ENCODE measurements around the gene PHF1.
A peak's percentile ranks its signal among the peaks of the same experiment; 100 is the strongest.

Gene PHF1

DNA sequence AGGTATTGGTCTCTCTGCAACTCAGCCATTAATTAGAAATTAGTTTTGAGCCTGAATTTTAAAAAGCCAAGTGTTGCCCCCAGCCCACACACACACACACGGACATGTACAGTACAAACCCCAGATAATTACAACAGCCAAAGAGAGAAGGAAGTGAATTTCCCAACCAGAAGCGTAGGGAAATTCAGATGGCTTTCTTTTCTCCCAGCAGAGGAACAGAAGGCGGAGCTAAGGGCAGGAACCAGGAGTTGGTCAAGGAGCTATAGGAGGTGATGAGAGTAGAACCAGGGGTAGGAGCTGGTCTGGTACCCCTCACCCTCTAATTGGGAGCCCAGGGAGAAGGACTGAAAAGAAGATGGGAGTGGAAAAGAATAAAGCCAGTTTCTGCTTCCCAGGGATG lies 39.6 kb downstream of the PHF1 start:
- peaks cover 64% of the 10 kb centered on the region for H3K36me3 ChIP-seq (ENCODE audit: control insufficient read depth, insufficient read depth, low read length)
- H3K27me3 ChIP-seq (ENCODE audit: control insufficient read depth, insufficient read depth, low read length): no peaks in the 10 kb centered on the region
- H3K4me3 ChIP-seq (ENCODE audit: low read depth, low read length): no peak overlapping the region
- no peaks in the 10 kb centered on the region for H3K9me3 ChIP-seq (ENCODE audit: control insufficient read depth, insufficient read depth, low read length)
- H3K27ac ChIP-seq (ENCODE audit: low read depth, low read length): no peak overlapping the region
- 0 out of 2 replicates have a peak, but pooled peaks cover 10% of the 10 kb centered on the region for H3K4me1 ChIP-seq (ENCODE audit: control insufficient read depth, insufficient read depth, low read length)
- no peak overlapping the region for H3K9ac ChIP-seq (ENCODE audit: low read depth, low read length)

DNA sequence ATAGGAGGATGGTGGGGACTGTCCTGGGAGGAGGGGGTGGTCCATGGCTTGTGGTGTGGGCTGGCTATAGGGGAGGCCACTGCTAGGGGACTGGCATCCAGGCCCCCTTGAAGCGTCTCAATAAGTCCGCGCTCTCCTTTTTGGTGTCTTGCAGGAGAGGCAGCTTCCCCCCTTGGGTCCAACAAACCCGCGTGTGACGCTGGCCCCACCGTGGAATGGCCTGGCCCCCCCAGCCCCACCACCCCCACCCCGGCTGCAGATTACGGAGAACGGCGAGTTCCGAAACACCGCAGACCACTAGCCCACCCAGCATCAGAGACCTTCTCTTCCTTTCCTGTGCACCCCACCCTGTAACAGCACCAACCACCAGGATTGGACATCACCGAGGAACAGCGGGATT lies 40.8 kb downstream of the PHF1 start:
- Histone ChIP-seq H3K4me1 (ENCODE audit: control insufficient read depth, insufficient read depth, low read length) (0 out of 2 replicates have a peak, but pooled peaks cover 10% of the 10 kb centered on the region), H3K27me3 (ENCODE audit: control insufficient read depth, insufficient read depth, low read length) (no peaks in the 10 kb centered on the region), H3K27ac (ENCODE audit: low read depth, low read length) (no peak overlapping the region), H3K9me3 (ENCODE audit: control insufficient read depth, insufficient read depth, low read length) (no peaks in the 10 kb centered on the region), H3K4me3 (ENCODE audit: low read depth, low read length) (no peak overlapping the region), H3K36me3 (ENCODE audit: control insufficient read depth, insufficient read depth, low read length) (peaks cover 64% of the 10 kb centered on the region), H3K9ac (ENCODE audit: low read depth, low read length) (no peak overlapping the region)

DNA sequence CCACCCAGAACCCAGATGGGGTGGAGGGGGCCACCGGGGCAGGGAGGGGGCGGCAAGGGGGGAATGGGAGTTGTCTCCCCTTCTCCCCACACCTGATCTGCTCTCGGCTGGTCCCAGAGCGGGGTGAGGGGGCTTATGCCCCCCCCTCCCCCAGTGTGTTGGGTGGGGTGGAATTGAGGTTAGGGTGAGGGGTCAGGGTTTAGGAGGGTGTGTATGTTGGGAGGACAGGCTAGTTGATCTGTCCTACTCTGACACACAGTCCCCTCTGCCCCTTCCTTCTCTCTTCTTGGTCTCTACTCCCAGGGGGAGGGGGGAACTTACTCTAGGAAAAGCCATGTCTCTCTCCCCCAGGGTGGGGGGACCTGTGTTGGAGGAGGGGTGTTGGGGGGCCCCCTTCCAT lies 41.7 kb downstream of the PHF1 start:
- Histone ChIP-seq H3K27ac (ENCODE audit: low read depth, low read length) (no peak overlapping the region), H3K4me1 (ENCODE audit: control insufficient read depth, insufficient read depth, low read length) (0 out of 2 replicates have a peak, but pooled peaks cover 10% of the 10 kb centered on the region), H3K27me3 (ENCODE audit: control insufficient read depth, insufficient read depth, low read length) (no peaks in the 10 kb centered on the region), H3K9ac (ENCODE audit: low read depth, low read length) (no peak overlapping the region), H3K9me3 (ENCODE audit: control insufficient read depth, insufficient read depth, low read length) (no peaks in the 10 kb centered on the region), H3K4me3 (ENCODE audit: low read depth, low read length) (no peak overlapping the region), H3K36me3 (ENCODE audit: control insufficient read depth, insufficient read depth, low read length) (peaks cover 62% of the 10 kb centered on the region)

DNA sequence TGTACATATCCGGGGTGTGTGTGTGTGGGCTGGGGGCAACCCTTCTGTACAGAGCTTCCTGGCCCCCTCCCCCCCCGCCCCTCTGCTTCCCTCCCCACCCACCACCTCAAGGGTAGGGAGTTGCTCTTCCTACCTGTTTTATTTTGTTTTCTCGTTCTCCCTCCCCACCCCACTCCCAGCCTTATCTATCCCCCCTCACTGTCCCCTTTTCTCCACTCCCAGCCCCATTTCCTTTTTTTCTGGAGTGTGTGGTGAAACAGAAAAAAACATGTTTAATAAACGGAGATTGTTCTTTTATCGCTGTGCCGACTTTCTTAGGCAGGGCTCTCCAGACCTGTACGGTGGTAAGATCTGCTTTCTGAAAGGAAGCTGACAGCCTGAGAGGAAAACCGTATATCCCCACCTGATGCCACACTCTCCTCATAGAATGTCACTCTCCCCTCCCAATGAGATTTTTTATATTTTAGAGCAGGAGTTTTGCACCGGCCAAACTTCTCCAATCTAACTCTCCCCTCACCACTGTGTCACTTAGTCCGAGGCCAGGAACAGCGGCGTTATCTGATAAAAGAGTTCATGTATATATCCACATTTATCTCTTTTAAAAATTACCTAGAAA lies 42.7 kb downstream of the PHF1 start:
- no peak overlapping the region for H3K9ac ChIP-seq (ENCODE audit: low read depth, low read length)
- H3K27me3 ChIP-seq (ENCODE audit: control insufficient read depth, insufficient read depth, low read length): no peaks in the 10 kb centered on the region
- H3K9me3 ChIP-seq (ENCODE audit: control insufficient read depth, insufficient read depth, low read length): no peaks in the 10 kb centered on the region
- peaks cover 52% of the 10 kb centered on the region for H3K36me3 ChIP-seq (ENCODE audit: control insufficient read depth, insufficient read depth, low read length)
- H3K27ac ChIP-seq (ENCODE audit: low read depth, low read length): peak overlapping the region; percentile 84
- H3K4me1 ChIP-seq (ENCODE audit: control insufficient read depth, insufficient read depth, low read length): 0 out of 2 replicates have a peak, but pooled peaks cover 10% of the 10 kb centered on the region
- peak overlapping the region; percentile 72 for H3K4me3 ChIP-seq (ENCODE audit: low read depth, low read length)

DNA sequence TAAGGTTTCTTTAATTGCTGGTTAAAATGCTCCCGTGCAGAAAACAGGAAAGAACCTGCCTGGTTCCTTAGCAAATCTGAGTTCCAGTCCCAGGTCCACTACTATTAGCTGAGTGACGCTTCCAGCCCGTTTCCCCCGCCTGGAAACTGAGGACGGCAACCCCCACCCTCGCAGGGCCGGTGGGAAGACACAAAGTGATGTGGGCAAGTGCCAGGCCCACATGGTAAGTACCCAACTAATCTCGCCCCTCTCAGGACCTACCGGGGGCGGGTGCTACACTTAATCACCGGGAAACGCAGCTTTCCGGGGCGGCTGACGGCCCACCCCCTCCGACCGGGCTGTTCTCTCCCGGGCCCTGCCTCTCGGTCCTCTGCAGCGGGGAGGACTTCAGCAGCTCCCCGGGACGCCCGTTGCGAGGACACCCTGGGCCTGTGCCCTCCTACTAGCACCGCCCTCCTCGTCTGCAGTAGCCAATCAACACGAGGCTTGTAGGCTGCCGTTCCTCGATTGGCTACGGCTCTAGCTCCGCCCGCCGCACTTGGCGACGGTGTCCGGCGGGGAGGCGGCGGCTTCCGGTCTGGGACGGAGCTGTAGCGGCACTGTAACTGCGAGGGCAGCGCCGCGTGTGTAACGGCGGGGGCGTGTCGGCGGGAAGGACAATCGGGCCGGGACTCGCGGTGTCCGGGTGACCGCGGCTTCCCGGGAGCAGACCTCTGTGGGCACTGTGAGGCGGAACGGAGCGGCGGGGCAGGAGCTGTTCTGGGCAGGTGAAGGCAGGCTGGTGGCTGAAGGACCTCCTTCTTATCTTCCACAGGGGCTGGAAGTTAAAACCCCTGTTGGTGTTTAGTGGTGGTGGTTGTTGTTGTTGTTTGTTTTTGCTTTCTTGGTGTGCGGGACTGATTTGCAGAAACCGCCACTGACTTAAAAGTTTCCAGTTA lies 43.5 kb downstream of the PHF1 start, which contains the start of gene ZBTB9:
TSS of gene ZBTB9 (plus strand) at position 568 of the 938 bp plus-strand sequence. CDS start 525 bp downstream, outside the sequence.
- Histone ChIP-seq H3K4me3 (ENCODE audit: low read depth, low read length) (peak within 1 kb of the TSS; percentile 72), H3K9me3 (ENCODE audit: control insufficient read depth, insufficient read depth, low read length) (no peaks in the 10 kb centered on the region), H3K27ac (ENCODE audit: low read depth, low read length) (peak within 1 kb of the TSS; percentile 84)

DNA sequence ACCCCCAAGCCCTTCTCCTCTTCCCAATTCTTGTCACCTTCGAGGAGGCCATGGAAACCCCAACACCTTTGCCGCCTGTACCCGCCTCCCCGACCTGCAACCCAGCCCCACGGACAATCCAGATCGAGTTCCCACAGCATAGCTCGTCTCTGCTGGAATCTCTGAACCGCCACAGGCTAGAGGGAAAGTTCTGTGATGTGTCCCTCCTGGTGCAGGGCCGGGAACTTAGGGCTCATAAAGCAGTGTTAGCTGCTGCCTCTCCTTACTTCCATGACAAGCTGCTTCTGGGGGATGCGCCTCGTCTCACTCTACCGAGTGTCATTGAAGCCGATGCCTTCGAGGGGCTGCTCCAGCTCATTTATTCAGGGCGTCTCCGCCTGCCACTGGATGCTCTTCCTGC lies 44.2 kb downstream of the PHF1 start:
- Histone ChIP-seq H3K27ac (ENCODE audit: low read depth, low read length) (no peak overlapping the region), H3K27me3 (ENCODE audit: control insufficient read depth, insufficient read depth, low read length) (no peaks in the 10 kb centered on the region), H3K4me1 (ENCODE audit: control insufficient read depth, insufficient read depth, low read length) (0 out of 2 replicates have a peak, but pooled peaks cover 10% of the 10 kb centered on the region), H3K4me3 (ENCODE audit: low read depth, low read length) (peak overlapping the region; percentile 72), H3K9me3 (ENCODE audit: control insufficient read depth, insufficient read depth, low read length) (no peaks in the 10 kb centered on the region), H3K9ac (ENCODE audit: low read depth, low read length) (peak overlapping the region; percentile 71), H3K36me3 (ENCODE audit: control insufficient read depth, insufficient read depth, low read length) (peaks cover 36% of the 10 kb centered on the region)

More for the DNA sequence above, 43.5 kb downstream of the PHF1 start, which contains the start of gene ZBTB9:
- Histone ChIP-seq H3K4me1 (ENCODE audit: control insufficient read depth, insufficient read depth, low read length) (0 out of 2 replicates have a peak, but pooled peaks cover 10% of the 10 kb centered on the region), H3K9ac (ENCODE audit: low read depth, low read length) (peak within 1 kb of the TSS; percentile 71), H3K27me3 (ENCODE audit: control insufficient read depth, insufficient read depth, low read length) (no peaks in the 10 kb centered on the region), H3K36me3 (ENCODE audit: control insufficient read depth, insufficient read depth, low read length) (peaks cover 44% of the 10 kb centered on the region)

DNA sequence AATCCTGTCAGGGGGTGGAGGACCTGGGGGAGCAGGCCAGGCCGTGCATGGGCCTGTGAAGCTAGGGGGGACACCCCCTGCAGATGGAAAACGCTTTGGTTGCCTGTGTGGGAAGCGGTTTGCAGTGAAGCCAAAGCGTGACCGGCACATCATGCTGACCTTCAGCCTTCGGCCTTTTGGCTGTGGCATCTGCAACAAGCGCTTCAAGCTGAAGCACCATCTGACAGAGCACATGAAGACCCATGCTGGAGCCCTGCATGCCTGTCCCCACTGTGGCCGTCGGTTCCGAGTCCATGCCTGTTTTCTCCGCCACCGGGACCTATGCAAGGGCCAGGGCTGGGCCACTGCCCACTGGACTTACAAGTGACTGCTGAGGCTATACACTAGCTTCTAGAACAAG lies 45.3 kb downstream of the PHF1 start:
- Histone ChIP-seq H3K27me3 (ENCODE audit: control insufficient read depth, insufficient read depth, low read length) (no peaks in the 10 kb centered on the region), H3K27ac (ENCODE audit: low read depth, low read length) (no peak overlapping the region), H3K36me3 (ENCODE audit: control insufficient read depth, insufficient read depth, low read length) (peaks cover 26% of the 10 kb centered on the region), H3K4me3 (ENCODE audit: low read depth, low read length) (no peak overlapping the region), H3K9ac (ENCODE audit: low read depth, low read length) (no peak overlapping the region), H3K9me3 (ENCODE audit: control insufficient read depth, insufficient read depth, low read length) (no peaks in the 10 kb centered on the region), H3K4me1 (ENCODE audit: control insufficient read depth, insufficient read depth, low read length) (0 out of 2 replicates have a peak, but pooled peaks cover 10% of the 10 kb centered on the region)

DNA sequence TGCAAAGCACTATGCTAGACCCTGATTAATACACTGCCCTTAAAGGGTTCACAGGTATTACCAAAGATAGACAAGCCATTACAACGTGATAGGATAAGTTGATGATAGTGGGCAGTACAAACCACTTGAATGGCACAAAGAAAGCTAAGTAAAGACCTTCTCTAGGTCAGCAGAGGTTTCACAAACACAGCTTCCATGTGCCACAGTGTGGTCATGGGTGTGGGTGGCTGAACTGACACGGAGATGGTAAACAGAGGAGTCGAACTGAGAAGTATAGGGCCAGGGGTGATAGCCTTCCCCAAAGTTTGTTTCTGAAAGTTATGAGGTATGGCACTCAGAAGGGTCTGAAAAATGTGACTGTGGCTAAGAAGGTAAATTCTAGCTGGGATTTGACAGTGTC lies 47.9 kb downstream of the PHF1 start:
- Histone ChIP-seq H3K4me1 (ENCODE audit: control insufficient read depth, insufficient read depth, low read length) (0 out of 2 replicates have a peak, but pooled peaks cover 7% of the 10 kb centered on the region), H3K36me3 (ENCODE audit: control insufficient read depth, insufficient read depth, low read length) (peaks cover 22% of the 10 kb centered on the region), H3K27ac (ENCODE audit: low read depth, low read length) (no peak overlapping the region), H3K9ac (ENCODE audit: low read depth, low read length) (no peak overlapping the region), H3K27me3 (ENCODE audit: control insufficient read depth, insufficient read depth, low read length) (no peaks in the 10 kb centered on the region), H3K4me3 (ENCODE audit: low read depth, low read length) (no peak overlapping the region), H3K9me3 (ENCODE audit: control insufficient read depth, insufficient read depth, low read length) (no peaks in the 10 kb centered on the region)

DNA sequence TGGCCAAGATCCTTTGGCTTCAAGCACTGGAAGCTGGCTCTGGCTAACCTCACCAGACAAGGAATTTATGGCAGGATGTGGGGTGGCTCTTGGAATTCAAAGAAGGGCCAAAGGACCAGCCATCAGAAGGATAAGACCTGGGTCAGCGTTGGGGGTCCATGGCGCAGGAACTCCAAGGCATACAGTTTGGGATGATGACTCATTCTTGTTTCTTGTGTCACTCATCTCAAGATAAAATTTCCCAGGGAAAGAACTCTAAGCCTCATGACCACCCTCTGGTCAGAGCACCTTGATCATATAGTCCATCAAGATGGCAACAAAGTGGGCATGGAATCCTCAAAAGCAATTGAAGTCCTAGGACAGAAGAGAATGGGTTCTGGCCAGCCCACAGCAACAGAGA lies 48.4 kb downstream of the PHF1 start:
- Histone ChIP-seq H3K27me3 (ENCODE audit: control insufficient read depth, insufficient read depth, low read length) (no peaks in the 10 kb centered on the region), H3K4me3 (ENCODE audit: low read depth, low read length) (no peak overlapping the region), H3K4me1 (ENCODE audit: control insufficient read depth, insufficient read depth, low read length) (0 out of 2 replicates have a peak, but pooled peaks cover 6% of the 10 kb centered on the region), H3K9ac (ENCODE audit: low read depth, low read length) (no peak overlapping the region), H3K36me3 (ENCODE audit: control insufficient read depth, insufficient read depth, low read length) (peaks cover 22% of the 10 kb centered on the region), H3K9me3 (ENCODE audit: control insufficient read depth, insufficient read depth, low read length) (no peaks in the 10 kb centered on the region), H3K27ac (ENCODE audit: low read depth, low read length) (no peak overlapping the region)
